KOPT-K1 (cell line): ENCODE measurements around the gene ICAM4.
"Not testable (repeated sequence)": the region's sequence is repeated elsewhere in the genome, so short reads cannot be mapped to it uniquely, and the experiment has no call there.

Source experiments
- H3K27ac ChIP-seq: fragments of 200-600 bp; sonication (generic); 2 replicates; pipeline ENCODE4 v1.5.1; 2016; ENCODE audit warnings: antibody characterized with exemption, mild to moderate bottlenecking, low read depth, low read length; ENCODE audit not compliant: poor library complexity, severe bottlenecking
- H3K36me3 ChIP-seq: fragments of 200-600 bp; sonication (generic); 2 replicates; pipeline ENCODE4 v1.5.1; 2017; ENCODE audit warnings: antibody characterized with exemption, mild to moderate bottlenecking, low read length, moderate library complexity; ENCODE audit not compliant: insufficient read depth
- H3K9me3 ChIP-seq: fragments of 200-600 bp; sonication (generic); 2 replicates; pipeline ENCODE4 v1.5.1; 2017; ENCODE audit warnings: antibody characterized with exemption, low read length, mild to moderate bottlenecking; ENCODE audit not compliant: insufficient read depth, poor library complexity, severe bottlenecking

The ICAM4 gene

GRCh38 chr19:10279737-10280442, 6.9 kb upstream of the ICAM4 start:
- Histone ChIP-seq H3K36me3 (no peaks in the 10 kb centered on the region), H3K27ac (no peak overlapping the region), H3K9me3 (no peaks in the 10 kb centered on the region)

- H3K36me3 ChIP-seq, H3K9me3 ChIP-seq, H3K27ac ChIP-seq: not testable (repeated sequence)
These were observed 4.7 kb upstream of the ICAM4 start for GRCh38 chr19:10282043-10282442.

- peaks cover 6% of the 10 kb centered on the region for H3K9me3 ChIP-seq
- H3K36me3 ChIP-seq, result no peaks in the 10 kb centered on the region
- no peak overlapping the region for H3K27ac ChIP-seq
These were observed 3.3 kb upstream of the ICAM4 start for GRCh38 chr19:10283301-10284064.

GRCh38 chr19:10284065-10284959, 2.4 kb upstream of the ICAM4 start:
- H3K9me3 ChIP-seq, result peaks cover 14% of the 10 kb centered on the region
- no peak overlapping the region for H3K27ac ChIP-seq
- no peaks in the 10 kb centered on the region for H3K36me3 ChIP-seq

- Histone ChIP-seq H3K36me3 (no peaks in the 10 kb centered on the region), H3K27ac (no peak overlapping the region), H3K9me3 (peaks cover 16% of the 10 kb centered on the region)
These were observed 1.8 kb upstream of the ICAM4 start for GRCh38 chr19:10284960-10285278.

GRCh38 chr19:10285393-10285792, 1.4 kb upstream of the ICAM4 start:
- H3K9me3 ChIP-seq, result peaks cover 21% of the 10 kb centered on the region
- no peak overlapping the region for H3K27ac ChIP-seq
- no peaks in the 10 kb centered on the region for H3K36me3 ChIP-seq

- H3K36me3 ChIP-seq, result no peaks in the 10 kb centered on the region
- H3K27ac ChIP-seq, result no peak overlapping the region
- peaks cover 54% of the 10 kb centered on the region for H3K9me3 ChIP-seq
These were observed 2.0 kb downstream of the ICAM4 start for GRCh38 chr19:10288662-10289166.

GRCh38 chr19:10289167-10289835, 2.5 kb downstream of the ICAM4 start:
- H3K27ac ChIP-seq, result no peak overlapping the region

GRCh38 chr19:10289836-10290356, 3.1 kb downstream of the ICAM4 start, which contains the start of gene ICAM5:
Gene ICAM5 (plus strand): TSS chr19:10289952. CDS start chr19:10290044, 92 bp downstream.
- Histone ChIP-seq H3K27ac (no peak within 1 kb of the TSS), H3K36me3 (no peaks in the 10 kb centered on the region), H3K9me3 (peaks cover 54% of the 10 kb centered on the region)

More at GRCh38 chr19:10289167-10289835, 2.5 kb downstream of the ICAM4 start:
- Histone ChIP-seq H3K9me3 (peaks cover 54% of the 10 kb centered on the region), H3K36me3 (no peaks in the 10 kb centered on the region)

- Histone ChIP-seq H3K36me3 (no peaks in the 10 kb centered on the region), H3K27ac (no peak overlapping the region), H3K9me3 (peaks cover 54% of the 10 kb centered on the region)
These were observed 3.7 kb downstream of the ICAM4 start for GRCh38 chr19:10290357-10290875.

GRCh38 chr19:10290876-10291553, 4.3 kb downstream of the ICAM4 start:
- no peak overlapping the region for H3K27ac ChIP-seq
- H3K9me3 ChIP-seq, result peaks cover 54% of the 10 kb centered on the region
- no peaks in the 10 kb centered on the region for H3K36me3 ChIP-seq

- peaks cover 54% of the 10 kb centered on the region for H3K9me3 ChIP-seq
- no peak overlapping the region for H3K27ac ChIP-seq
- H3K36me3 ChIP-seq, result no peaks in the 10 kb centered on the region
These were observed 4.9 kb downstream of the ICAM4 start for GRCh38 chr19:10291554-10292205.

GRCh38 chr19:10292206-10292788, 5.5 kb downstream of the ICAM4 start:
- Histone ChIP-seq H3K9me3 (peaks cover 54% of the 10 kb centered on the region), H3K27ac (no peak overlapping the region), H3K36me3 (no peaks in the 10 kb centered on the region)
